Heart right ventricle (tissue), 16 donors: ENCODE measurements around the gene CCDC24. TPM values are rescaled to one million over a fixed set of nuclear protein-coding genes. Genes with fewer than 3 reads are reported as not detected.

Experiments used
- ATAC-seq, 8 donors: fragments of 200-7000 bp; cut with Tn5 transposase; one replicate each; pipeline ENCODE4 v1.9.1; 2020; ENCODE audit warnings: mild to moderate bottlenecking in 8 of 8, moderate library complexity in 8 of 8, moderate number of reproducible peaks in 1 of 8
- DNase-seq, 2 donors: peaks; one replicate each; pipeline ENCODE4 v3.0.0-alpha.2; 2020
- H3K27ac ChIP-seq, 10 donors: fragments of 200-600 bp; sonication (generic) in 2 of 10; one replicate each; pipeline versions ENCODE4 v1.5.0 to v1.8.0; 2020 to 2022; ENCODE audit warnings: mild to moderate bottlenecking in 3 of 10
- H3K27me3 ChIP-seq, 7 donors: fragments of 200-600 bp; one replicate each; pipeline ENCODE4 v1.8.0; 2021 to 2022; ENCODE audit warnings: mild to moderate bottlenecking in 2 of 7
- H3K36me3 ChIP-seq, 9 donors: fragments of 200-600 bp; sonication (generic) in 1 of 9; one replicate each; pipeline versions ENCODE4 v1.5.0 to v1.8.0; 2020 to 2022; ENCODE audit warnings: mild to moderate bottlenecking in 2 of 9
- H3K4me1 ChIP-seq, 9 donors: fragments of 200-600 bp; sonication (generic) in 1 of 9; one replicate each; pipeline versions ENCODE4 v1.5.0 to v1.8.0; 2020 to 2022; ENCODE audit warnings: mild to moderate bottlenecking in 4 of 9
- H3K4me3 ChIP-seq, 10 donors: fragments of 200-600 bp; sonication (generic) in 2 of 10; one replicate each; pipeline versions ENCODE4 v1.5.0 to v1.8.0; 2020 to 2022; ENCODE audit warnings: mild to moderate bottlenecking in 7 of 10, moderate library complexity in 2 of 10
- H3K9me3 ChIP-seq, 11 donors: fragments of 200-600 bp in 10 of 11; sonication (generic) in 2 of 11; one replicate each; pipeline versions ENCODE4 v1.5.0 to v1.8.0; 2013 to 2022; ENCODE audit warnings: mild to moderate bottlenecking in 2 of 11, control low read depth in 1 of 11, moderate library complexity in 1 of 11
- WGBS, 2 donors: extraction: QIAGEN DNeasy Blood & Tissue Kit; methylation state at CpG; one replicate each; pipeline ENCODE4 v1.1.7; 2013; ENCODE audit warnings: inconsistent platforms in 1 of 2; 5-methylcytosine and 5-hydroxymethylcytosine counted together
- intact Hi-C, 10 donors: fragments of 100-400 bp; cut with DNase I; formaldehyde crosslinking; loops; one replicate each; pipeline versions ENCODE4 v1.11.1 to v1.14.2; 2022
- polyA plus RNA-seq, 2 donors: library from polyadenylated mRNA; stranded (reverse); fragments of 200-250 nt; gene quantifications; one replicate each; pipeline ENCODE4 v1.2.3, GENCODE V29; 2013
- total RNA-seq, 10 donors: library from RNA; stranded (reverse); fragmentation: NEBNext Ultra II Directional in 3 of 10; extraction: Animal tissue kit (Norgen Biotek cat#: 25700) in 3 of 10; gene quantifications; one replicate each; pipeline versions ENCODE4 v1.2.1 to v1.2.4, GENCODE V29; 2021 to 2023
- TF ChIP-seq, protein P1 (sequence below), 9 donors: fragments of 200-600 bp; sonication (generic) in 2 of 9; IDR thresholded peaks; one replicate each; pipeline versions ENCODE4 v1.5.0 to v1.8.0; 2021 to 2022; ENCODE audit warnings: antibody characterized with exemption in 9 of 9, mild to moderate bottlenecking in 5 of 9, moderate library complexity in 1 of 9
- donor health status: Arrhythmogenic right ventricular cardiomyopathy.
- donor health status: ischemic (EF 13 %, LVEDD 7.1; RV severe dilation, severe dysfunction).
- donor health status: healthy with polysubstance abuse.
- donor health status: DM: no; HTN: yes; CAD: no.
- donor health status: DM: no; HTN: no; CAD: no.
- donor health status: ischemic (EF 25% LVEDD 6.9; RV normal size, moderate dysfunction).
- donor health status: ischemic (EF 25% LVEDD 5.7; RV mildly dilated, moderate dysfunction).
- donor health status: healthy.
- donor health status: DM: yes; HTN: yes; CAD: no.
- donor health status: Ischemic cardiomyopathy.
- donor health status: ischemic (EF 35%, LVEDD 5.7; RV mildly dilated, moderate dysfunction).
- donor health status: nonischemic (EF 11% LVEDD 7.7; RV severe dilation, severe dysfunction).
- donor health status: DM: yes; HTN: yes; CAD: no.
- donor health status: PGD.
- donor health status: ischemic (EF 29% LVEDD 5.4; RV normal size, mild dysfunction).
- donor health status: nonischemic (EF 23%, LVEDD 6.1; RV moderate dilation, normal function).

Gene CCDC24
- total and polyA plus RNA-seq, 12 donors: 0.55 to 3.1 (median 1.3) TPM

- no peak overlapping the region for H3K27ac ChIP-seq
- H3K9me3 ChIP-seq: no peaks in the 10 kb centered on the region
- no peak overlapping the region for H3K4me3 ChIP-seq
- intact Hi-C loops: no loop called here
- H3K36me3 ChIP-seq: peaks cover 0 to 47% (median 8%) of the 10 kb centered on the region in 9 donors
- 95 to 96% methylated on average over 17 of the region's 17 CpGs for WGBS, 2 donors
- H3K4me1 ChIP-seq: peaks cover 4 to 39% (median 30%) of the 10 kb centered on the region in 9 donors
- DNase-seq (no peak), ATAC-seq (no peak)
- no peaks in the 10 kb centered on the region for H3K27me3 ChIP-seq
- TF ChIP-seq, protein P1, sequence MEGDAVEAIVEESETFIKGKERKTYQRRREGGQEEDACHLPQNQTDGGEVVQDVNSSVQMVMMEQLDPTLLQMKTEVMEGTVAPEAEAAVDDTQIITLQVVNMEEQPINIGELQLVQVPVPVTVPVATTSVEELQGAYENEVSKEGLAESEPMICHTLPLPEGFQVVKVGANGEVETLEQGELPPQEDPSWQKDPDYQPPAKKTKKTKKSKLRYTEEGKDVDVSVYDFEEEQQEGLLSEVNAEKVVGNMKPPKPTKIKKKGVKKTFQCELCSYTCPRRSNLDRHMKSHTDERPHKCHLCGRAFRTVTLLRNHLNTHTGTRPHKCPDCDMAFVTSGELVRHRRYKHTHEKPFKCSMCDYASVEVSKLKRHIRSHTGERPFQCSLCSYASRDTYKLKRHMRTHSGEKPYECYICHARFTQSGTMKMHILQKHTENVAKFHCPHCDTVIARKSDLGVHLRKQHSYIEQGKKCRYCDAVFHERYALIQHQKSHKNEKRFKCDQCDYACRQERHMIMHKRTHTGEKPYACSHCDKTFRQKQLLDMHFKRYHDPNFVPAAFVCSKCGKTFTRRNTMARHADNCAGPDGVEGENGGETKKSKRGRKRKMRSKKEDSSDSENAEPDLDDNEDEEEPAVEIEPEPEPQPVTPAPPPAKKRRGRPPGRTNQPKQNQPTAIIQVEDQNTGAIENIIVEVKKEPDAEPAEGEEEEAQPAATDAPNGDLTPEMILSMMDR (IDR thresholded peaks at IDR 0.05): no peak
Measured at GRCh38 chr1:43971336-43971980, 19.9 kb upstream of the CCDC24 start.

- peak overlapping the region; percentile 72 to 99 (median 88) for H3K4me3 ChIP-seq
- no peaks in the 10 kb centered on the region for H3K27me3 ChIP-seq
- no peaks in the 10 kb centered on the region for H3K9me3 ChIP-seq
- peak overlapping the region; percentile 82 to 98 (median 92) for H3K27ac ChIP-seq
- H3K4me1 ChIP-seq: peaks cover 6 to 62% (median 53%) of the 10 kb centered on the region in 9 donors
- no peak for DNase-seq
- 35 to 41% methylated on average over 9 of the region's 9 CpGs for WGBS, 2 donors
- intact Hi-C loops: loop anchor here in 1 of 10 donors (2.0 kb wide), 1 partner anchor 27 kb away; the partner anchor contains the start of gene IPO13
- H3K36me3 ChIP-seq: peaks cover 0 to 51% (median 25%) of the 10 kb centered on the region in 9 donors
- TF ChIP-seq, protein P1 (IDR thresholded peaks at IDR 0.05): no peak
- peak in 1 of 8 donors; percentile 2 for ATAC-seq
Measured at GRCh38 chr1:43973981-43974442, 17.4 kb upstream of the CCDC24 start.

- H3K27ac ChIP-seq: peak within 1 kb of the TSS; percentile 82 to 98 (median 92)
- peak within 1 kb of the TSS; percentile 72 to 99 (median 88) for H3K4me3 ChIP-seq
- H3K27me3 ChIP-seq: no peaks in the 10 kb centered on the region
- 1% methylated on average over 83 to 93 of the region's 93 CpGs for WGBS, 2 donors
- H3K9me3 ChIP-seq: no peaks in the 10 kb centered on the region
- H3K36me3 ChIP-seq: peaks cover 0 to 51% (median 25%) of the 10 kb centered on the region in 9 donors
- TF ChIP-seq, protein P1 (IDR thresholded peaks at IDR 0.05): peak in 4 of 9 donors; percentile 24 to 58 (median 47)
- DNase-seq (peak; percentile 96 to 97), ATAC-seq (peak; percentile 86 to 94 (median 91))
- intact Hi-C loops: loop anchor here in 1 of 10 donors (2.0 kb wide), 1 partner anchor 28 kb away; the partner anchor contains the start of gene IPO13
- peaks cover 6 to 59% (median 53%) of the 10 kb centered on the region in 9 donors for H3K4me1 ChIP-seq
Measured at GRCh38 chr1:43974443-43975248, 16.8 kb upstream of the CCDC24 start, which contains the start of gene ATP6V0B. Gene ATP6V0B, plus strand, starts transcription at chr1:43974960. Its CDS starts 81 bp downstream, at chr1:43975041.
